Erythroblast (primary cell): ENCODE results near the gene LMLN.

ENCODE experiments used
- GATA1 ChIP-seq: IDR thresholded peaks from 2 replicates; pipeline ENCODE4 v1.6.1; 2011; ENCODE audit warnings: low read depth, mild to moderate bottlenecking, control low read depth, low read length, moderate library complexity
- POLR2A ChIP-seq: IDR thresholded peaks from 2 replicates; pipeline ENCODE4 v1.6.1; 2011; ENCODE audit warnings: mild to moderate bottlenecking, low read length

- TF ChIP-seq POLR2A: no peak
- TF ChIP-seq GATA1: no peak
Measured at GRCh38 chr3:198022604-198023003, 62.6 kb downstream of the LMLN start.
